ENCODE results near the gene CD52. TPM values are rescaled to one million over a fixed set of nuclear protein-coding genes. Genes with fewer than 3 reads are reported as not detected.
A peak's percentile ranks its signal among the peaks of the same experiment; 100 is the strongest.

Gene CD52
- polyA plus RNA-seq, 2 of the 4 experiments (the other 2 are of a cell fraction) = not detected

- no peak overlapping the region for H3K27ac ChIP-seq
- no peaks in the 10 kb centered on the region for H3K9me3 ChIP-seq
- ATAC-seq (no peak), DNase-seq (ENCODE audit: low read depth in 1 of 2, low spot score in 1 of 2) (no peak), FAIRE-seq (no peak)
- ChIA-PET CTCF (interaction anchor here (0.7 to 1.8 kb wide), 5 partner anchors 15 to 117 kb away, joined by 3 to 5 read pairs (median 5); no protein-coding TSS in a partner anchor), POLR2A (no interaction called here)
- H3K4me1 ChIP-seq = peaks cover 12% of the 10 kb centered on the region; the same call in 2 of the 3 replicates
- TF ChIP-seq RCOR1 (IDR thresholded peaks at IDR 0.05; ENCODE audit: low read depth, low read length) (no peak), JUN (IDR thresholded peaks at IDR 0.05) (no peak)
- WGBS (ENCODE audit: missing lambda C conversion rate) = 91% methylated on average over 10 of the region's 11 CpGs
- H3K4me2 ChIP-seq = no peak overlapping the region
- H3K4me3 ChIP-seq = no peak overlapping the region
Measured at GRCh38 chr1:26300578-26301275, 17.0 kb upstream of the CD52 start.

GRCh38 chr1:26302733-26303405 lies 14.9 kb upstream of the CD52 start:
- ATAC-seq = no peak
- Histone ChIP-seq H3K27ac (peak overlapping the region in 1 of 2 experiments; percentile 62; a peak in 2 of 6 replicates), H3K9me3 (no peaks in the 10 kb centered on the region), H3K4me3 (no peak overlapping the region), H3K4me1 (peaks cover 16% of the 10 kb centered on the region), H3K4me2 (no peak overlapping the region)
- POLR2A ChIA-PET = no interaction called here
- FAIRE-seq = no peak
- DNase-seq (ENCODE audit: low read depth in 1 of 2, low spot score in 1 of 2) = no peak
- 58% methylated on average over 8 of the region's 8 CpGs for WGBS (ENCODE audit: missing lambda C conversion rate)
- CTCF ChIA-PET = interaction anchor here (0.8 to 1.2 kb wide), 3 partner anchors 14 to 19 kb away, joined by 3 to 4 read pairs (median 3); no protein-coding TSS in a partner anchor
- TF ChIP-seq HES2 (IDR thresholded peaks at IDR 0.05) (no peak), ZSCAN20 (CRISPR knock-in tag; IDR thresholded peaks at IDR 0.05) (no peak), NPAS2 (CRISPR knock-in tag; IDR thresholded peaks at IDR 0.05; ENCODE audit: borderline replicate concordance) (no peak), CEBPB (IDR thresholded peaks at IDR 0.05) (no peak), JUN (IDR thresholded peaks at IDR 0.05) (no peak), PBX3 (IDR thresholded peaks at IDR 0.05) (no peak), ESRRA (IDR thresholded peaks at IDR 0.05; ENCODE audit: borderline replicate concordance, low read length) (no peak), FOSB (CRISPR knock-in tag; IDR thresholded peaks at IDR 0.05) (no peak)

DNA sequence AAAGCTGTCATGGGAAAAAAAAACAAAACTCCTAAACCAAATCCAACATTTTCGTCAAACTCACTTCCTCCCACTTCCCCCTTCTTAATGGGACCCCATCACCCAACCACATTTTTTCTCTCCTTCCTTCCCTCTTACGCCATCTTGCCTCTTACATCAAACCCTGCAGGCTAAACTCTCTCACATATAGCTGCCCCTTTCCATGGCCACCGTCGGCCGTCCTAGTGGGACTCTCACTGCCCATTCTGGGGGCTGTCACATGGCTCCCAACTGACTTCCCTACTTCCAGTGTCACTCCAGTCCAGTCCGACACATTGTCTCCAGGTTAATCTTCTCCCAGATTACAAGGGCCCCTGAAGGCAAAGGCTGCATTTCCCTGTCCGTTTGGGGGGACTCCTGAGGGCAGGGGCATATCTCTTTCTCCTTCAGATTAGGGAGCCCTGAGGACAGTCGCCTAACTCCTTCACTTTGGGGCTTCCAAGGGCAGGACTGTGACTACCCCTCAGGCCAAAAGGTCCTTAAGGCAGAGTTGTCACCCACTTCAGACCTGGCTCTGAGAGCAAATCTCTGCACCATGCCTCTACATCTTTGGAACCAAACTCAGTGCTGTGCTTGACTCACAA lies 12.0 kb upstream of the CD52 start:
- DNase-seq (ENCODE audit: low read depth in 1 of 2, low spot score in 1 of 2) (no peak), ATAC-seq (peak; percentile 4 to 10; a peak in 3 of 6 replicates), FAIRE-seq (no peak)
- ChIA-PET CTCF (interaction anchor here (0.6 to 2.2 kb wide), 4 partner anchors 13 to 58 kb away, joined by 3 to 9 read pairs (median 4); partner anchors contain the start of gene CD52), POLR2A (no interaction called here)
- 39% methylated on average over 8 of the region's 8 CpGs for WGBS (ENCODE audit: missing lambda C conversion rate)
- Histone ChIP-seq H3K4me1 (peaks cover 13% of the 10 kb centered on the region), H3K9me3 (no peaks in the 10 kb centered on the region), H3K4me3 (peak overlapping the region; percentile 63), H3K27ac (peak overlapping the region; percentile 67 to 88), H3K4me2 (peak overlapping the region; percentile 91)
- TF ChIP-seq TFCP2L1 (CRISPR knock-in tag; IDR thresholded peaks at IDR 0.05) (no peak), CHD2 (IDR thresholded peaks at IDR 0.05; ENCODE audit: low read length, partially characterized antibody) (no peak), NFE2L2 (conservative IDR thresholded peaks at IDR 0.05; ENCODE audit: low read length) (no peak), TP53 (CRISPR knock-in tag; IDR thresholded peaks at IDR 0.05) (no peak), GATA3 (IDR thresholded peaks at IDR 0.05; ENCODE audit: borderline replicate concordance) (no peak), RNF2 (IDR thresholded peaks at IDR 0.05; ENCODE audit: borderline replicate concordance, low read depth) (no peak), HDAC2 (IDR thresholded peaks at IDR 0.05) (no peak), RAD21 (conservative IDR thresholded peaks at IDR 0.05 in 1 of 2, IDR thresholded peaks at IDR 0.05 in 1 of 2) (no peak), REST (IDR thresholded peaks at IDR 0.05) (no peak), ZFP36 (IDR thresholded peaks at IDR 0.05; ENCODE audit: borderline replicate concordance, partially characterized antibody) (no peak), KDM1A (IDR thresholded peaks at IDR 0.05; ENCODE audit: low read depth) (no peak)
- TF ChIP-seq, protein P1, sequence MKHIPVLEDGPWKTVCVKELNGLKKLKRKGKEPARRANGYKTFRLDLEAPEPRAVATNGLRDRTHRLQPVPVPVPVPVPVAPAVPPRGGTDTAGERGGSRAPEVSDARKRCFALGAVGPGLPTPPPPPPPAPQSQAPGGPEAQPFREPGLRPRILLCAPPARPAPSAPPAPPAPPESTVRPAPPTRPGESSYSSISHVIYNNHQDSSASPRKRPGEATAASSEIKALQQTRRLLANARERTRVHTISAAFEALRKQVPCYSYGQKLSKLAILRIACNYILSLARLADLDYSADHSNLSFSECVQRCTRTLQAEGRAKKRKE (CRISPR knock-in tag; IDR thresholded peaks at IDR 0.05; ENCODE audit: low read depth) = no peak

All from A549 (cell line).